ENCODE data around the gene HTT.

DNA sequence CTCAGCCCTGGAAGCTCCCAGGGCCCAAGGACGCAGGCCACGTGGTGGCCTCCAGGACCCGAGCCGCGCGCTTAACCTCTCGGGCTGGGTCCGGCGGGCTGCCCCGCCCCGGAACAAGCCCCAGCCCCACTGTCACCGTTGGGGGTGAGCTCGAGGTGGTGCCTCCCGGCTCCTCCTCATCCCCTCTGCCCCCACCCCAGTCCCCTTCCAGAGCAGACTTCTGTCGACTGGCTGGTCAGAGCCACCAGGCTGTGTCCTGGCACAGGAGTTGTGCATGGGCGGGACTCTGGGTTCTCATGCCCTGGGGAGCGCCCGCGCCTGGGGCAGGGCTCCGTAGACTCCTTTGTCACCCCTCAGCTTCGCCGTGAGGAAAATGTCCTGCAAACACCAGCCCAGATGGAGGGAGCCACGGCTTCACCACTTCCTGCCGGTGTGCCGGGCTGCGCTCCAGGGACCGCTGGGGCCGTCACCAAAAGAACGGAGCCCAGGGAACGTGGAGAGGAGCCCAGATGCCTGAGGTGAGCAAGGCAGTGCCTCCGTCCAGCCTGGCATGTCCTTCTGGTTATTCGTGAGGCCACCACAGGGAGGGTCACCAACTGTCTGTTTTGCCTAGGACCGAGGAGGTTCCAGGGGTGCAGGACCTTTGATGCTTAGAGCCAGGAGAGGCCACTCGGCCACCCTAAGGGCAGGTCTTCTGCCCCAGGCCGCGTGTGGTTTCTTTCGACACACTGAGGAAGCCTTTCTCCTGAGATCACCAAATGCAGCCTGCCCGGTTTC lies 211.3 kb downstream of the HTT start:
- TF ChIP-seq ZFP36 (IDR thresholded peaks at IDR 0.05; ENCODE audit: borderline replicate concordance, partially characterized antibody): no peak
- TF ChIP-seq, protein P1, sequence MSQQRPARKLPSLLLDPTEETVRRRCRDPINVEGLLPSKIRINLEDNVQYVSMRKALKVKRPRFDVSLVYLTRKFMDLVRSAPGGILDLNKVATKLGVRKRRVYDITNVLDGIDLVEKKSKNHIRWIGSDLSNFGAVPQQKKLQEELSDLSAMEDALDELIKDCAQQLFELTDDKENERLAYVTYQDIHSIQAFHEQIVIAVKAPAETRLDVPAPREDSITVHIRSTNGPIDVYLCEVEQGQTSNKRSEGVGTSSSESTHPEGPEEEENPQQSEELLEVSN (IDR thresholded peaks at IDR 0.05; ENCODE audit: borderline replicate concordance, low read depth): no peak
- TF ChIP-seq RARB (CRISPR knock-in tag; IDR thresholded peaks at IDR 0.05): no peak
